Stimulated activated CD8-positive, alpha-beta memory T cell treated with anti-CD3 and anti-CD28 coated beads, Interleukin-12 subunit alpha, Interleukin-12 subunit beta, amount 100 ng/mL, for 4 hours (primary cell): ENCODE measurements around the gene DCDC1.

Experiments
- DNase-seq: peaks from one replicate; pipeline ENCODE4 v3.0.0-alpha.2; 2020; ENCODE audit warnings: low read depth

DCDC1 gene

GRCh38 chr11:31106968-31107576, 262.5 kb downstream of the DCDC1 start:
- DNase-seq, result no peak

DNA sequence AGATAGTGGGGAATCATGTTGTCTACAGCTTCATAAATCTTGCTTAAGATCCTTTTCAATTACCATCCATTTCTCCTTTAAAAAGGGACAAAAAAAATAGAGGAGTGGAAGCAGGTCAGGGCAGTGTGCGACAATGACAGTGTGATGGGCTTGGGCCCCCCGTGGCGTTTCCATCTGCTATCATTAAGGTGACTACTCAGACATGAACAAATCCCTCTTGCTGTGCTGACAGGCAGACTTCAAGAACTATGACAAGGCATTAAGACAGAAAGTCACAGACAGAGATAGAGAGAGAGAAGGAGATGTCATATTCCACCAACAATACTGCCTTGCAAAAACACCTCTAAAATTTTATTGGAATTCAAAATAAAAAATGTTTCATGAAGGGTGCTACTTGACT, 263.2 kb downstream of the DCDC1 start:
- no peak for DNase-seq

DNA sequence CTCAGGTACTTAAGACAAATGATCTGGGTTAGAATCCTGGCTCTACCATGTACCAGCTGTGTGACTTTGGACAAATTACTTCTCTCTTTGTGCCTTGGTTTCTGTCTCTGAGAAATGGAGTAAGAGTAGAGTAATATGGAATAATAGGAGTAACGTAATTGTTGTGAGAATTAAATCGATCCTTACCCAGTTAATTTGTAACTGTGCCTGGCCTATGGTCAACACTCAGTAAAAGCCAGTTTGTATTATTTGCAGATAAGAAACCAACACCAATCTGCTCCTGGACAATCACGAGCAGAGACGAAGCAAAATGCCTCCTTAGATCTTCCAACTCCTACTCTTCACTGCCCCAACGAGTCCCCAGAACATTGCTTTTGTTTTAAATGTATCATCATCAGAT, 266.7 kb downstream of the DCDC1 start:
- no peak for DNase-seq

DNA sequence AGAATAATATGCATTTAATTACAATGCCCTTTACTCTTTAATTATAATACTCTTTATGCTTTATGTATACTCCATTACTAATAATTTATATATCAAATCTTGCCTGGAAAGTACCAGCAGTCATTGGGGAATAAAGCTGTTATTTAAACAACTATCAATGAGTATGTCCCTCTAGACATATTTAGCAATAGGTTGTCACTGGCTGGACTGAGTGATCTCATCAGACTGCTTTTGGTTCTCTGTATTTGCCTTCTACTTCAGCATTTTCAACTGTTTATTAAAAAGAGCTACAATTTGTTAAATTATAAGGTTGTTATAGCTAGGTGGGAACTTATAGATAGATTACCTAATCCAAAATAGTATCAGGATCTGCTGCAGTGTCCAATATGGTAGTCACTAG, 267.2 kb downstream of the DCDC1 start:
- DNase-seq, result no peak

GRCh38 chr11:31096191-31096805, 273.2 kb downstream of the DCDC1 start:
- DNase-seq, result no peak

DNA sequence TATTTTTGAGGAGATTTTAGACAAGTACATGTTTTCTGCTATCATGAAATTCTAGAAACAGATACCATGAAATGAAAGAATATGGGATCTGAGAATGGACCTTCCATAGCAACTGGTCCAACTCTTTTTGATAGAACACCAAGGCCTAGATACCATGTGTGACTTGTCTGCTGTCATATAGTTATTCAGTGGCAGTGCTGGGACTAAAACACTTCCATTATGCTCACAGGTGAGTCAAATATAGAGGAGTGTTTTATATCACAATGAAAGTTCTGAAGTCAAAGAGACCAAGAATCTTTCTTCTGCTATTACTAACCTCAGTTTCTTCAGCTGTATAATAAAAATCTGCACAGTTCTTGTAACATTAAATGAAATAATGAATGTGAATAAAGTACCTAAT, 276.9 kb downstream of the DCDC1 start:
- DNase-seq, result no peak

GRCh38 chr11:31089117-31089516, 280.4 kb downstream of the DCDC1 start:
- no peak for DNase-seq

GRCh38 chr11:31069447-31070205, 299.9 kb downstream of the DCDC1 start:
- no peak for DNase-seq

DNA sequence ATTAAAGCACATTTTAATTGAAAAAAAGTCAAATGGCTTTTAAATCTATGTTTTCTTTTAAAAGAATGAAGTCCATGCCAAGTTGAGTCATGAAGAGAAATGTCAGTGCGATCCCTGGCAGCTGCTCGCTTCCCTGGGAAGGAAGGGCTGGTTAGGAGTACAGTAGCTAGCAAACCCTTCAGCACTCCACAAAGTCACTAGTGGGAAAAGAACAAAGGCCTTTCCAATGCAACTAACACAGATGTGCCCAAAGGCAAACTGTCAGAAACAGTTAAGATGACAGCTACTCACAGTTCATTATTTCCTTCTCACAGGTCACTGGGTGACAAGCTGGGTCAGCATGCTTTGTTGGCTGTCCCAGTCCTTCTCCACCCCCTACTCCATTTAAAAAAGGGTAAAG, 308.7 kb downstream of the DCDC1 start:
- DNase-seq, result no peak

GRCh38 chr11:31059529-31059928, 310.0 kb downstream of the DCDC1 start:
- no peak for DNase-seq

- no peak for DNase-seq
These were observed 319.3 kb downstream of the DCDC1 start for GRCh38 chr11:31050061-31050765.

- DNase-seq, result no peak
These were observed 324.2 kb downstream of the DCDC1 start for GRCh38 chr11:31045335-31045734.

GRCh38 chr11:31030138-31030792, 339.3 kb downstream of the DCDC1 start:
- DNase-seq, result no peak

- DNase-seq, result no peak
These were observed 343.2 kb downstream of the DCDC1 start for GRCh38 chr11:31026315-31026714.

- DNase-seq, result no peak
These were observed 347.5 kb downstream of the DCDC1 start for GRCh38 chr11:31022080-31022479.

GRCh38 chr11:31019786-31020185, 349.8 kb downstream of the DCDC1 start:
- no peak for DNase-seq

GRCh38 chr11:31005202-31005601, 364.3 kb downstream of the DCDC1 start:
- DNase-seq, result no peak

DNA sequence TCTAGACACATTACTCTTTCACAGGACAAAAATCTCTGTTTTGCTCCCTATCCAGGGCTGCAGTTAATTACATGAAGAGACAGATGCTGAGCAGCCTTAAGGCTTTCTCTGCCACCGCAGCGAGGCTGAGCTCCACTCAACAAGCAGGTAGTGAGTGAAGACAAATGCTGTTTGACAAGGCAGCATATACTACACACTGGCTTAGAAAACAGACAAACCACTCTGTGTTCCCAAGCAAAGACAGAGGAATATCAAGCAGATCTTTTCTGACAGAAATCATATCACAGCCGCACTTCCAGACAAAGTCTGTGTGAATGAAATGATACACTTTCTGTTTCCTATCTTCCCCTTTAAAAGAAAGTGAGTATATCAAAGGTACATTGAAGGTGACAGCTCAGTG, 368.1 kb downstream of the DCDC1 start:
- no peak for DNase-seq

DNA sequence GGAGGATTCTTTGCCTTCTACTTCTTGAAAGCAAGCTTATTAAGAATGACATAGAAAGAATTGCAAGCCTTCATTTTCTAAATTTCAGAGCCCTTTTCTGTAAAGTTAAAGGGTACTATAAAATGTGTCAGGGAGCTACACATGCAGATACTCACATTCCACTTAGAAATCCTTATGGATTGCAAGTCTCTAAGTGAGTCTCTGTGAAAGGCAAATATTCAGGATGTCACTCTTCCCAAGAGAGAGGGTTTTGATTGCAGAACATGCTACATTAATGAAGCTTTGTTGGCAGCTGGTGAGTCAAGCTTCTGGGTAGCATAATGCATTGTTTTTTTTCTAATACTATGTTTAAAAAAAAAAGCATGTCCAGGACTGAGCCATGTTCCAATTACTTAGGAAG, 369.2 kb downstream of the DCDC1 start:
- no peak for DNase-seq

- DNase-seq, result no peak
These were observed 377.1 kb downstream of the DCDC1 start for GRCh38 chr11:30992513-30992849.

GRCh38 chr11:30991802-30992512, 377.6 kb downstream of the DCDC1 start:
- no peak for DNase-seq

DNA sequence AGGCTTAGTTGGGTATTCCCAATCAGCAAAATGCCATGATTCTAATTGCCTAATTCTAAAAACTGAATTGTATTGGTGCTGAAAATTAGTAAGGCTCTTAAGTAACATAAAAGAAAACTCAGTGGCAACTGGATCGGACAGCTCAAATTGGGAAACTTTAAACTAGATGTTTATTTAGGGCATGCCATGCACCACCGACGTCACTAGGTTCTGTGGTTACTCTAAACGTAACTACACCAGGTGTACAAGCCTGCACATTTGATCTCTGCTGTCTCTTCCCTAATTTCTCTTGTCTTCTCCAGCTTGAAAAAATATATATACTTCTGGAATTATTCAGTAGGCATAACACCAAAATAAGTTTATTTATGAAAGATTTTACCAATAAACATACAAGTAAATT, 378.2 kb downstream of the DCDC1 start:
- no peak for DNase-seq
